A673 (cell line): ENCODE results near the gene NMNAT3.

ENCODE experiments used
- CTCF ChIP-seq: fragments of 300-800, 200-600 bp; sonication (generic); conservative IDR thresholded peaks from 2 replicates; pipeline ENCODE4 v1.5.1; 2017; ENCODE audit warnings: low read depth, mild to moderate bottlenecking, antibody characterized with exemption, low read length, moderate library complexity, mixed read lengths
- EZH2 ChIP-seq: fragments of 200-600 bp; sonication (generic); IDR thresholded peaks from 2 replicates; pipeline ENCODE4 v1.6.1; 2017; ENCODE audit warnings: borderline replicate concordance, low read depth, mild to moderate bottlenecking, mixed read lengths, antibody characterized with exemption, low read length; ENCODE audit not compliant: poor library complexity, severe bottlenecking

- TF ChIP-seq CTCF, result no peak
- no peak for TF ChIP-seq EZH2
These were observed 90.0 kb downstream of the NMNAT3 start for GRCh38 chr3:139587797-139588196.
